MM.1S (cell line): ENCODE data around the gene PCNX3.

ENCODE experiments used
- EZH2 ChIP-seq: fragments of 300-600 bp; sonication (generic); optimal IDR thresholded peaks from 2 replicates; pipeline ENCODE3; 2017; ENCODE audit warnings: low read depth, mild to moderate bottlenecking, antibody characterized with exemption, low read length, mixed read lengths
- EZH2phosphoT487 ChIP-seq: fragments of 300-600 bp; sonication (generic); IDR thresholded peaks from 2 replicates; pipeline ENCODE4 v1.6.1; 2018; ENCODE audit warnings: antibody characterized with exemption, low read length
- TF ChIP-seq, protein P1 (sequence below): fragments of 300-600 bp; sonication (generic); IDR thresholded peaks from 2 replicates; pipeline ENCODE4 v1.5.1; 2016; ENCODE audit warnings: antibody characterized with exemption, low read length, mixed read lengths

GRCh38 chr11:65662799-65663638, 47.4 kb downstream of the PCNX3 start, which contains the start of gene RELA:
- TF ChIP-seq, protein P1, sequence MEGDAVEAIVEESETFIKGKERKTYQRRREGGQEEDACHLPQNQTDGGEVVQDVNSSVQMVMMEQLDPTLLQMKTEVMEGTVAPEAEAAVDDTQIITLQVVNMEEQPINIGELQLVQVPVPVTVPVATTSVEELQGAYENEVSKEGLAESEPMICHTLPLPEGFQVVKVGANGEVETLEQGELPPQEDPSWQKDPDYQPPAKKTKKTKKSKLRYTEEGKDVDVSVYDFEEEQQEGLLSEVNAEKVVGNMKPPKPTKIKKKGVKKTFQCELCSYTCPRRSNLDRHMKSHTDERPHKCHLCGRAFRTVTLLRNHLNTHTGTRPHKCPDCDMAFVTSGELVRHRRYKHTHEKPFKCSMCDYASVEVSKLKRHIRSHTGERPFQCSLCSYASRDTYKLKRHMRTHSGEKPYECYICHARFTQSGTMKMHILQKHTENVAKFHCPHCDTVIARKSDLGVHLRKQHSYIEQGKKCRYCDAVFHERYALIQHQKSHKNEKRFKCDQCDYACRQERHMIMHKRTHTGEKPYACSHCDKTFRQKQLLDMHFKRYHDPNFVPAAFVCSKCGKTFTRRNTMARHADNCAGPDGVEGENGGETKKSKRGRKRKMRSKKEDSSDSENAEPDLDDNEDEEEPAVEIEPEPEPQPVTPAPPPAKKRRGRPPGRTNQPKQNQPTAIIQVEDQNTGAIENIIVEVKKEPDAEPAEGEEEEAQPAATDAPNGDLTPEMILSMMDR: no peak
- TF ChIP-seq EZH2phosphoT487: no peak
- TF ChIP-seq EZH2: no peak
